Stomach (tissue), 4 donors: ENCODE data around the gene DUSP7.

ENCODE experiments used
- CTCF ChIP-seq, 7 experiments: fragments of 450-650 bp in 4 of 7; fragments of 200-600 bp in 3 of 7; sonication (generic) in 3 of 7; IDR thresholded peaks; one replicate each; pipeline ENCODE4 v1.5.1; 2016 to 2019; ENCODE audit warnings: antibody characterized with exemption in 7 of 7, control low read depth in 2 of 7, mild to moderate bottlenecking in 1 of 7
- EP300 ChIP-seq: sonication (generic); formaldehyde crosslinking; IDR thresholded peaks from one replicate; pipeline ENCODE4 v1.6.1; 2017; ENCODE audit warnings: antibody characterized with exemption
- POLR2A ChIP-seq, 4 donors: fragments of 450-650 bp; IDR thresholded peaks; one replicate each; pipeline ENCODE4 v1.6.1; 2016; ENCODE audit warnings: antibody characterized with exemption in 4 of 4, control low read depth in 2 of 4, mild to moderate bottlenecking in 1 of 4, moderate library complexity in 1 of 4
- POLR2AphosphoS5 ChIP-seq, 3 donors: sonication (generic); formaldehyde crosslinking; IDR thresholded peaks; one replicate each; pipeline ENCODE4 v1.6.1; 2016; ENCODE audit warnings: antibody characterized with exemption in 3 of 3

GRCh38 chr3:52015438-52016228 is 40.7 kb downstream of the DUSP7 start:
- no peak for TF ChIP-seq CTCF (IDR thresholded peaks at IDR 0.05)
- TF ChIP-seq EP300: no peak
- no peak for TF ChIP-seq POLR2A (IDR thresholded peaks at IDR 0.05)
- TF ChIP-seq POLR2AphosphoS5 (IDR thresholded peaks at IDR 0.05): no peak
